OCI-LY3 (cell line): ENCODE results near the gene PHF19.

Experiments used
- EZH2phosphoT487 ChIP-seq: fragments of 200-600 bp; shearing (Covaris generic); IDR thresholded peaks from 2 replicates; pipeline ENCODE4 v1.6.1; 2018; ENCODE audit warnings: antibody characterized with exemption, mixed run types, low read depth
- TF ChIP-seq, protein P1 (sequence below): fragments of 200-600, 300-600 bp; sonication (generic); IDR thresholded peaks from 2 replicates; pipeline ENCODE4 v1.5.1; 2014; ENCODE audit warnings: antibody characterized with exemption, low read length, low read depth

DNA sequence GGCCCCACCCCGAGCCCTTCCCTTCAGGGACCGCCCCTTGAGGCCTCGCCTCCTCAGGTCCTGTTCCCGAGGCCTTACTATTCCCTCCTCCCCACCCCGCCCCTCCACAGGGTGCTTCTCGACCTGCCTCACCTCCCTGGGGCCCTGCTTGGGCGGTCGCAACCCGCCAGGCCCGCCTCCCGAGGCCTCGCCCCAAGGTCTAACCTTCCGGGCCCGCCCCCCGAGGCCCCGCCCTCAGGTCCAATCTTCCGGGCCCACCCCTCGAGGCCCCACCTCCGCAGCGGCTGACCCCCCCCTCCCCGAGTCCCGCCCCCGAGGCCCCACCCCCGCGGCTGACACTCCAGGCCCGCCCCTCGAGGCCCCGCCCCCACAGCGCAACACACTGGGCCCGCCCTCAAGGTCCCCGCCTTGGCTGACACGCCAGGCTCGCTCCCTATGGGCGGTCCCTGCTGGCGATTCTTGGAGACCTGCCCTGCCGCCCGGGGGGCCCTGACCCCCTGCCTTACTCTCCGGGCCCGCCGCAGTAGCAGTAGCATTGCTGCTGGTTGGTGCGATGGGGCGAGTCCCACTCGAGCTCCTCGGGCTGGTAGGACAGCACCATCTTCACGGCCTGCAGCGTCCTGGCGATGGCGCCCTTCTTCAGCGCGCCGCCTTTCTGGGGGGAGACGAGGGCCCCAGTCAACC, 8.2 kb downstream of the PHF19 start:
- TF ChIP-seq, protein P1, sequence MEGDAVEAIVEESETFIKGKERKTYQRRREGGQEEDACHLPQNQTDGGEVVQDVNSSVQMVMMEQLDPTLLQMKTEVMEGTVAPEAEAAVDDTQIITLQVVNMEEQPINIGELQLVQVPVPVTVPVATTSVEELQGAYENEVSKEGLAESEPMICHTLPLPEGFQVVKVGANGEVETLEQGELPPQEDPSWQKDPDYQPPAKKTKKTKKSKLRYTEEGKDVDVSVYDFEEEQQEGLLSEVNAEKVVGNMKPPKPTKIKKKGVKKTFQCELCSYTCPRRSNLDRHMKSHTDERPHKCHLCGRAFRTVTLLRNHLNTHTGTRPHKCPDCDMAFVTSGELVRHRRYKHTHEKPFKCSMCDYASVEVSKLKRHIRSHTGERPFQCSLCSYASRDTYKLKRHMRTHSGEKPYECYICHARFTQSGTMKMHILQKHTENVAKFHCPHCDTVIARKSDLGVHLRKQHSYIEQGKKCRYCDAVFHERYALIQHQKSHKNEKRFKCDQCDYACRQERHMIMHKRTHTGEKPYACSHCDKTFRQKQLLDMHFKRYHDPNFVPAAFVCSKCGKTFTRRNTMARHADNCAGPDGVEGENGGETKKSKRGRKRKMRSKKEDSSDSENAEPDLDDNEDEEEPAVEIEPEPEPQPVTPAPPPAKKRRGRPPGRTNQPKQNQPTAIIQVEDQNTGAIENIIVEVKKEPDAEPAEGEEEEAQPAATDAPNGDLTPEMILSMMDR, result peak; percentile 38; the same call in 1 of the 2 replicates
- no peak for TF ChIP-seq EZH2phosphoT487
